Lung (tissue), 12 donors: ENCODE data around the gene TMEM119. TPM values are rescaled to one million over a fixed set of nuclear protein-coding genes. Genes with fewer than 3 reads are reported as not detected.
A peak's percentile ranks its signal among the peaks of the same experiment; 100 is the strongest.

Source experiments
- ATAC-seq: fragments of 200-7000 bp; cut with Tn5 transposase; one replicate; pipeline ENCODE4 v1.9.1; 2020; ENCODE audit warnings: moderate number of reproducible peaks; ENCODE audit not compliant: insufficient read depth, low FRiP score
- DNase-seq, 3 donors: peaks; one replicate each; pipeline ENCODE4 v3.0.0-alpha.2; 2013 to 2017
- H3K27ac ChIP-seq, 2 donors: one replicate each; pipeline ENCODE4 v1.5.1; 2013; ENCODE audit warnings: mild to moderate bottlenecking in 2 of 2, moderate library complexity in 2 of 2, control low read depth in 1 of 2, inconsistent platforms in 1 of 2, low read depth in 1 of 2, low read length in 1 of 2
- H3K27me3 ChIP-seq, 3 donors: one replicate each; pipeline ENCODE4 v1.5.1; 2013; ENCODE audit warnings: low read length in 2 of 3; ENCODE audit not compliant: control insufficient read depth in 3 of 3, insufficient read depth in 3 of 3
- H3K36me3 ChIP-seq, 4 donors: one replicate each; pipeline ENCODE4 v1.5.1; 2013; ENCODE audit warnings: low read length in 4 of 4, mild to moderate bottlenecking in 1 of 4, moderate library complexity in 1 of 4; ENCODE audit not compliant: control insufficient read depth in 4 of 4, insufficient read depth in 4 of 4
- H3K4me1 ChIP-seq, 5 donors: one replicate each; pipeline ENCODE4 v1.5.1; 2013; ENCODE audit warnings: low read length in 5 of 5, mild to moderate bottlenecking in 2 of 5, moderate library complexity in 1 of 5; ENCODE audit not compliant: control insufficient read depth in 5 of 5, insufficient read depth in 5 of 5
- H3K4me3 ChIP-seq: one replicate; pipeline ENCODE4 v1.5.1; 2013; ENCODE audit warnings: mild to moderate bottlenecking, control low read depth, moderate library complexity
- H3K9ac ChIP-seq, 2 donors: one replicate each; pipeline ENCODE4 v1.5.1; 2013; ENCODE audit warnings: low read length in 2 of 2, control low read depth in 1 of 2; ENCODE audit not compliant: insufficient read depth in 1 of 2
- H3K9me3 ChIP-seq, 4 donors: one replicate each; pipeline ENCODE4 v1.5.1; 2013; ENCODE audit warnings: low read length in 3 of 4, mild to moderate bottlenecking in 1 of 4, moderate library complexity in 1 of 4; ENCODE audit not compliant: control insufficient read depth in 4 of 4, insufficient read depth in 3 of 4
- CTCF ChIP-seq: IDR thresholded peaks from 2 replicates; pipeline ENCODE4 v1.5.1; 2012; ENCODE audit warnings: mild to moderate bottlenecking; ENCODE audit errors: control extremely low read depth, extremely low read depth
- WGBS, 2 donors: extraction: QIAGEN DNeasy Blood & Tissue Kit; methylation state at CpG; one replicate each; pipeline ENCODE4 v1.1.7; 2013; 5-methylcytosine and 5-hydroxymethylcytosine counted together
- polyA plus RNA-seq, 2 donors: library from polyadenylated mRNA; stranded (reverse); fragments of 200-250 nt; gene quantifications; one replicate each; pipeline ENCODE4 v1.2.1, GENCODE V29; 2013
- total RNA-seq, 2 donors: library from RNA; depleted of rRNA in 1 of 2; stranded (reverse); fragments of >200 nt in 1 of 2; gene quantifications; one replicate each; pipeline ENCODE4 v1.2.1, GENCODE V29; 2014 to 2021
- donor health status: control.
- donor health status: control.
- donor health status: Bipolar disorder and iron deficiency.
- donor health status: healthy.
- donor health status: DM: yes; HTN: yes; CAD: no.

Gene TMEM119
- total and polyA plus RNA-seq, 4 donors = 14.4 to 31.9 (median 22.9) TPM

GRCh38 chr12:108642899-108643654 is 45.2 kb upstream of the TMEM119 start:
- Histone ChIP-seq H3K36me3 (peaks cover 0 to 14% (median 10%) of the 10 kb centered on the region in 4 donors), H3K4me3 (no peak overlapping the region), H3K9me3 (no peaks in the 10 kb centered on the region), H3K27me3 (no peaks in the 10 kb centered on the region), H3K27ac (no peak overlapping the region), H3K4me1 (peaks cover 10 to 69% (median 41%) of the 10 kb centered on the region in 5 donors), H3K9ac (no peak overlapping the region)
- no peak for TF ChIP-seq CTCF
- ATAC-seq (no peak), DNase-seq (peak in 2 of 3 donors; percentile 51 to 56)
- WGBS, 2 donors = 96 to 100% methylated on average over 1 of the region's 1 CpG

- Histone ChIP-seq H3K4me1 (peaks cover 10 to 67% (median 40%) of the 10 kb centered on the region in 5 donors), H3K4me3 (no peak overlapping the region), H3K36me3 (peaks cover 0 to 12% (median 9%) of the 10 kb centered on the region in 4 donors), H3K27me3 (no peaks in the 10 kb centered on the region), H3K27ac (peak overlapping the region in 1 of 2 donors; percentile 62), H3K9ac (no peak overlapping the region), H3K9me3 (no peaks in the 10 kb centered on the region)
- TF ChIP-seq CTCF = no peak
- DNase-seq (peak in 2 of 3 donors; percentile 66 to 71), ATAC-seq (no peak)
- 79 to 86% methylated on average over 16 of the region's 16 CpGs for WGBS, 2 donors
Observed at GRCh38 chr12:108642269-108642870, 44.5 kb upstream of the TMEM119 start.

GRCh38 chr12:108641446-108642268 is 43.8 kb upstream of the TMEM119 start:
- Histone ChIP-seq H3K4me1 (peaks cover 10 to 62% (median 40%) of the 10 kb centered on the region in 5 donors), H3K9me3 (no peaks in the 10 kb centered on the region), H3K36me3 (peaks cover 0 to 12% (median 8%) of the 10 kb centered on the region in 4 donors), H3K27me3 (no peaks in the 10 kb centered on the region), H3K9ac (no peak overlapping the region), H3K4me3 (no peak overlapping the region), H3K27ac (peak overlapping the region in 1 of 2 donors; percentile 62)
- DNase-seq (peak in 1 of 3 donors; percentile 41), ATAC-seq (no peak)
- TF ChIP-seq CTCF = no peak
- 49% methylated on average over 9 of the region's 9 CpGs for WGBS, 2 donors
